Panc1 (cell line): ENCODE measurements around the gene GALNT9. TPM values are rescaled to one million over a fixed set of nuclear protein-coding genes. Genes with fewer than 3 reads are reported as not detected.

ENCODE experiments used
- ATAC-seq: fragments of 200-7000 bp; cut with Tn5 transposase; 2 replicates; pipeline ENCODE4 v1.9.1; 2020; ENCODE audit warnings: mild to moderate bottlenecking, moderate library complexity
- BruUV-seq: library from RNA; stranded (reverse); fragments of 400-500 nt; replicated peaks from 2 replicates; lab custom pipeline; 2021; lab: Mats Ljungman, UMichigan
- CTCF ChIA-PET: fragments of 300-600 bp; sonication (Branson Sonifier 250); formaldehyde crosslinking; loops from one replicate; lab custom pipeline; 2022; ENCODE audit warnings: antibody characterized with exemption; lab: Charles Lee
- POLR2A ChIA-PET: fragments of 300-600 bp; sonication (Branson Sonifier 250); formaldehyde crosslinking; loops from one replicate; lab custom pipeline; 2022; ENCODE audit warnings: antibody characterized with exemption; lab: Charles Lee
- DNase-seq: peaks from one replicate; pipeline ENCODE4 v3.0.0-alpha.2; 2010; ENCODE audit warnings: low read depth, low spot score
- H3K27ac ChIP-seq: 2 replicates; pipeline ENCODE4 v1.5.1; 2011; ENCODE audit warnings: mild to moderate bottlenecking, low read length, inconsistent platforms
- H3K27me3 ChIP-seq: fragments of 200-500 bp; sonication (Bioruptor generic); 2 replicates; pipeline ENCODE4 v1.6.0; 2014; ENCODE audit warnings: low read length, inconsistent platforms; ENCODE audit not compliant: control insufficient read depth, insufficient read depth
- H3K36me3 ChIP-seq: fragments of 200-500 bp; sonication (Bioruptor generic); 2 replicates; pipeline ENCODE4 v1.5.1; 2014; ENCODE audit warnings: inconsistent platforms, mild to moderate bottlenecking, low read length, moderate library complexity; ENCODE audit not compliant: control insufficient read depth, insufficient read depth
- H3K4me1 ChIP-seq: 2 replicates; pipeline ENCODE4 v1.5.1; 2011; ENCODE audit warnings: inconsistent platforms, mild to moderate bottlenecking, low read length, moderate library complexity; ENCODE audit not compliant: control insufficient read depth, insufficient read depth
- H3K4me3 ChIP-seq, 2 experiments: 2 replicates each; pipeline ENCODE4 v1.5.1; 2011 to 2012; ENCODE audit warnings: low read depth in 2 of 2, low read length in 2 of 2, mild to moderate bottlenecking in 2 of 2, inconsistent platforms in 1 of 2, moderate library complexity in 1 of 2
- H3K9me3 ChIP-seq: fragments of 200-500 bp; sonication (Bioruptor generic); 2 replicates; pipeline ENCODE4 v1.5.1; 2014; ENCODE audit warnings: low read depth, mild to moderate bottlenecking, inconsistent platforms, low read length, moderate library complexity; ENCODE audit not compliant: control insufficient read depth, insufficient read depth
- POLR2AphosphoS5 ChIP-seq: IDR thresholded peaks from 2 replicates; pipeline ENCODE4 v1.6.1; 2012; ENCODE audit warnings: mild to moderate bottlenecking, low read depth, low read length, moderate library complexity
- SIN3A ChIP-seq: IDR thresholded peaks from 2 replicates; pipeline ENCODE4 v1.6.1; 2012; ENCODE audit warnings: low read depth, mild to moderate bottlenecking, low read length, moderate library complexity, borderline replicate concordance; ENCODE audit not compliant: insufficient read depth
- TCF7L2 ChIP-seq: IDR thresholded peaks from 2 replicates; pipeline ENCODE4 v1.6.1; 2011; ENCODE audit warnings: mild to moderate bottlenecking, low read depth, low read length, inconsistent platforms
- in situ Hi-C: cut with HindIII; loops from 2 replicates; pipeline ENCODE4 v1.10.0; 2016; ENCODE audit warnings: low sequenced_read_pairs, low pct_unique_long_range_greater_than_20kb
- intact Hi-C: fragments of 100-400 bp; cut with micrococcal nuclease; formaldehyde crosslinking; loops from one replicate; pipeline ENCODE4 v1.10.0; 2022; ENCODE audit not compliant: unreplicated experiment
- total RNA-seq: library from RNA; stranded (reverse); gene quantifications from one replicate; pipeline ENCODE4 v1.2.1, GENCODE V29; 2021; ENCODE audit not compliant: unreplicated experiment
- TF ChIP-seq, protein P1 (sequence below), 2 experiments: IDR thresholded peaks; 2 replicates each; pipeline ENCODE4 v1.6.1; 2011 to 2012; ENCODE audit warnings: low read depth in 2 of 2, control low read depth in 1 of 2, low read length in 1 of 2, mild to moderate bottlenecking in 1 of 2, moderate library complexity in 1 of 2; ENCODE audit not compliant: insufficient read depth in 1 of 2
- TF ChIP-seq, protein P2 (sequence below): fragments of 450-650 bp; IDR thresholded peaks from 2 replicates; pipeline ENCODE4 v1.5.1; 2017; ENCODE audit warnings: mild to moderate bottlenecking

The GALNT9 gene
- total RNA-seq, 1 experiment from 2014 or later = 0.33 TPM

DNA sequence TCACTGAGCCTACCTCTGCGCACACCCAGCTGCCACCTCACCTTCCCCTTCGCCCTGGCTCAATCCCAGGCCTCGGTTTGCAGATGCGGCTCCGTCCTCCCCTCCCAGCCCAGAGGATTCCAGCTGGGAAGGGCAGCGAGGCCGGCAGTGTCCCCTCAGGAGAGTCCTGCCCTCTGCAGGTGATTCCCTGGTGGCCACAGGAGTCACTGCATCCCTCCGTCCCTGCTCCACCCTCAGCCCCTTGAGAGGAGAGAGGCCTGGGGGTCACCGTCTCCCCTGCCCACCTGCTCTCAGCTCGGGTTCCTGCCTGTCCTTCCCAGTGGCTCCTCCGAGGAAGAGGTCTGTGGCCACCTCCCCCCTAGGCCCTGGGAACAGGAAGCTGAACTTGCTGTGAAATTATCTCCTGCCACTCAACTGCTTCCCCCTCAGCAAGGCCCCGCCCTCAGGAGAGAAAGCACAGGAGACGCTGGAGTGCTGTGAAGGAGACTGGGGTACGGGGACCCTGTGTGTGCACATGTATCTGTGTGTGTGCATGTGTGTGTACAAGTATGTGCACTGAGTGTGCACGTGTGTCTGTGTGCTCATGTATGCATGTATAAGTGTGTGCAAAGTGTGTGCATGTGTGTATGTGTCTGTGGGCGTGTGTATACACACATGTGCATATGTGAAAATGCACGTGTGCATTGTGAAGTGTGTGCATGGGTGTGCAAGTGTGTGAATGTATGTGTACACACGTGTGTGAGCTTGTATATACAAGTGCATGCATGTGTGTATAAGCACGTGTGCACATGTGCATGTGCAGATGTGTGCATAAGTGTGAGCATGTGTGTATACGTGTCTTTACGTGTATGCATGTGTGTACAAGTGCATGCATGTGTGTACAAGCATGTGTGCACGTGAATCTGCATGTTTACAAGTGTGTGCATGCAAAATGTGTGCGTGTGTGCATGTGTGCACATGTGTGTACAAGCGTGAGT is 13.2 kb upstream of the GALNT9 start:
- H3K27ac ChIP-seq = no peak overlapping the region
- intact Hi-C loops = no loop called here
- TF ChIP-seq TCF7L2 = no peak
- TF ChIP-seq SIN3A = no peak
- TF ChIP-seq POLR2AphosphoS5 = no peak
- TF ChIP-seq, protein P1, sequence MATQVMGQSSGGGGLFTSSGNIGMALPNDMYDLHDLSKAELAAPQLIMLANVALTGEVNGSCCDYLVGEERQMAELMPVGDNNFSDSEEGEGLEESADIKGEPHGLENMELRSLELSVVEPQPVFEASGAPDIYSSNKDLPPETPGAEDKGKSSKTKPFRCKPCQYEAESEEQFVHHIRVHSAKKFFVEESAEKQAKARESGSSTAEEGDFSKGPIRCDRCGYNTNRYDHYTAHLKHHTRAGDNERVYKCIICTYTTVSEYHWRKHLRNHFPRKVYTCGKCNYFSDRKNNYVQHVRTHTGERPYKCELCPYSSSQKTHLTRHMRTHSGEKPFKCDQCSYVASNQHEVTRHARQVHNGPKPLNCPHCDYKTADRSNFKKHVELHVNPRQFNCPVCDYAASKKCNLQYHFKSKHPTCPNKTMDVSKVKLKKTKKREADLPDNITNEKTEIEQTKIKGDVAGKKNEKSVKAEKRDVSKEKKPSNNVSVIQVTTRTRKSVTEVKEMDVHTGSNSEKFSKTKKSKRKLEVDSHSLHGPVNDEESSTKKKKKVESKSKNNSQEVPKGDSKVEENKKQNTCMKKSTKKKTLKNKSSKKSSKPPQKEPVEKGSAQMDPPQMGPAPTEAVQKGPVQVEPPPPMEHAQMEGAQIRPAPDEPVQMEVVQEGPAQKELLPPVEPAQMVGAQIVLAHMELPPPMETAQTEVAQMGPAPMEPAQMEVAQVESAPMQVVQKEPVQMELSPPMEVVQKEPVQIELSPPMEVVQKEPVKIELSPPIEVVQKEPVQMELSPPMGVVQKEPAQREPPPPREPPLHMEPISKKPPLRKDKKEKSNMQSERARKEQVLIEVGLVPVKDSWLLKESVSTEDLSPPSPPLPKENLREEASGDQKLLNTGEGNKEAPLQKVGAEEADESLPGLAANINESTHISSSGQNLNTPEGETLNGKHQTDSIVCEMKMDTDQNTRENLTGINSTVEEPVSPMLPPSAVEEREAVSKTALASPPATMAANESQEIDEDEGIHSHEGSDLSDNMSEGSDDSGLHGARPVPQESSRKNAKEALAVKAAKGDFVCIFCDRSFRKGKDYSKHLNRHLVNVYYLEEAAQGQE (IDR thresholded peaks at IDR 0.05; ENCODE audit: insufficient read depth in 1 of 2, low read depth in 2 of 2, low read length in 1 of 2) = no peak
- TF ChIP-seq, protein P2, sequence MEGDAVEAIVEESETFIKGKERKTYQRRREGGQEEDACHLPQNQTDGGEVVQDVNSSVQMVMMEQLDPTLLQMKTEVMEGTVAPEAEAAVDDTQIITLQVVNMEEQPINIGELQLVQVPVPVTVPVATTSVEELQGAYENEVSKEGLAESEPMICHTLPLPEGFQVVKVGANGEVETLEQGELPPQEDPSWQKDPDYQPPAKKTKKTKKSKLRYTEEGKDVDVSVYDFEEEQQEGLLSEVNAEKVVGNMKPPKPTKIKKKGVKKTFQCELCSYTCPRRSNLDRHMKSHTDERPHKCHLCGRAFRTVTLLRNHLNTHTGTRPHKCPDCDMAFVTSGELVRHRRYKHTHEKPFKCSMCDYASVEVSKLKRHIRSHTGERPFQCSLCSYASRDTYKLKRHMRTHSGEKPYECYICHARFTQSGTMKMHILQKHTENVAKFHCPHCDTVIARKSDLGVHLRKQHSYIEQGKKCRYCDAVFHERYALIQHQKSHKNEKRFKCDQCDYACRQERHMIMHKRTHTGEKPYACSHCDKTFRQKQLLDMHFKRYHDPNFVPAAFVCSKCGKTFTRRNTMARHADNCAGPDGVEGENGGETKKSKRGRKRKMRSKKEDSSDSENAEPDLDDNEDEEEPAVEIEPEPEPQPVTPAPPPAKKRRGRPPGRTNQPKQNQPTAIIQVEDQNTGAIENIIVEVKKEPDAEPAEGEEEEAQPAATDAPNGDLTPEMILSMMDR = no peak; the same call in 1 of the 2 replicates
- no TSS peak for BruUV-seq
- no peaks in the 10 kb centered on the region for H3K4me1 ChIP-seq
- in situ Hi-C loops = no loop called here
- ChIA-PET POLR2A (no interaction called here), CTCF (interaction anchor here (0.8 kb wide), 1 partner anchor 9 kb away, joined by 5 read pairs; no protein-coding TSS in a partner anchor)
- H3K4me3 ChIP-seq = no peak overlapping the region
- no peak for DNase-seq
- no peaks in the 10 kb centered on the region for H3K36me3 ChIP-seq
- no peaks in the 10 kb centered on the region for H3K9me3 ChIP-seq
- no peaks in the 10 kb centered on the region; the same call in 1 of the 2 replicates for H3K27me3 ChIP-seq
- peak; percentile 75 for ATAC-seq

DNA sequence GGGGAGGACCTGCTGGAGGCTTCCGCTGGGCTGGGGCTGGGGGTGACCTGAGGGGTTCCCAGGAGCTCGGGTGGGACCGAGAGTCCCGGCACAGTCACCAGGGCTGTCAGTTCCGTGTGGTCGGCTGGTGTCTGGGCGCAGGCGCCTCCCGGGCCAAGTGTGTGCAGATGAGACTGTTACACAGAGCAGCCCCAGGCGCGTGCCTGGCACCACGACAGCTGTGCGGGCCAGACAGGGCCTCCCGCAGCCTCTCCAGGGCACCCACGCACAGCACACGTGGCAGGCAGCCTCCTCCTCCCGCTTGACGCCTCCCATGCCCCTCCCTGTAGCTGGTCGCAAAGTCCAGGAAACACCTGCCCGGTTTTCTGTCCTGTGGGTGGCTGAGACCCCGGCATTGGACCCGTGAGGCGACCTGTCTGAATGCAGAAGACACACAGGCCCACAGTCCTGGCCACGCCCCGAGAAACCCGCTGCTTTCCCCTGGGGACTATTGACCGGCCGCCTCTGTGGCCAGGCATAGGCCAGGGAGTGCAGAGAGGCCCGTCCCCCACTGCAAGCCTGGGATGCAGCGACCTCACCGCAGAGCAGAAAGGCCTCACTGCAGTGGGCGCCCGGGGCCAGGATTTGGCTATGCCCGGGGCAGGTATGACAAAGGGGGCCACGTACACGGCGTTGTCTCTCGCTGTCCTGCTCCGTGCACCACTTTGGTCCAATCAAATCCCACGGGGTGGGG is 12.1 kb upstream of the GALNT9 start:
- intact Hi-C loops (no loop called here), in situ Hi-C loops (no loop called here)
- TF ChIP-seq, protein P1 (IDR thresholded peaks at IDR 0.05; ENCODE audit: insufficient read depth in 1 of 2, low read depth in 2 of 2, low read length in 1 of 2) = no peak
- TF ChIP-seq TCF7L2 (no peak), SIN3A (no peak), POLR2AphosphoS5 (no peak)
- TF ChIP-seq, protein P2 = no peak
- Histone ChIP-seq H3K9me3 (no peaks in the 10 kb centered on the region), H3K4me1 (no peaks in the 10 kb centered on the region), H3K36me3 (no peaks in the 10 kb centered on the region), H3K27ac (no peak overlapping the region), H3K27me3 (no peaks in the 10 kb centered on the region; the same call in 1 of the 2 replicates), H3K4me3 (no peak overlapping the region)
- CTCF ChIA-PET = no interaction called here
- DNase-seq (no peak), ATAC-seq (0 out of 2 replicates have a peak, but pooled peaks have one; percentile 23)
- BruUV-seq = no TSS peak
- POLR2A ChIA-PET = no interaction called here
